Keratinocyte (primary cell): ENCODE data around the gene GRIA4. TPM values are rescaled to one million over a fixed set of nuclear protein-coding genes. Genes with fewer than 3 reads are reported as not detected.

Experiments used
- DNase-seq: peaks from one replicate; pipeline ENCODE4 v3.0.0-alpha.2; 2011; ENCODE audit warnings: low read depth, missing footprints, low spot score
- FAIRE-seq: peaks from 2 replicates; lab custom pipeline; 2011; peaks lifted over from hg19 to GRCh38; lab: Jason Lieb, UNC
- H2AFZ ChIP-seq: 2 replicates; pipeline ENCODE4 v1.6.0; 2012; ENCODE audit warnings: low read length, control low read depth, inconsistent platforms; ENCODE audit not compliant: control insufficient read depth
- H3K27ac ChIP-seq: 2 replicates; pipeline ENCODE4 v1.5.1; 2011; ENCODE audit warnings: low read length; ENCODE audit not compliant: control insufficient read depth, insufficient read depth
- H3K27me3 ChIP-seq: 3 replicates; pipeline ENCODE4 v1.6.0; 2011; ENCODE audit warnings: low read length; ENCODE audit not compliant: control insufficient read depth, insufficient read depth; ENCODE audit errors: extremely low read depth
- H3K36me3 ChIP-seq, 2 experiments: 2 replicates in 1 of 2; 3 replicates in 1 of 2; pipeline ENCODE4 v1.5.1; 2011; ENCODE audit warnings: low read length in 2 of 2, mild to moderate bottlenecking in 1 of 2; ENCODE audit not compliant: control insufficient read depth in 2 of 2, insufficient read depth in 2 of 2; ENCODE audit errors: extremely low read depth in 1 of 2
- H3K4me1 ChIP-seq: 3 replicates; pipeline ENCODE4 v1.5.1; 2011; ENCODE audit warnings: low read length; ENCODE audit not compliant: control insufficient read depth, insufficient read depth; ENCODE audit errors: extremely low read depth
- H3K4me2 ChIP-seq: 3 replicates; pipeline ENCODE4 v1.6.0; 2011; ENCODE audit warnings: low read depth, low read length; ENCODE audit not compliant: control insufficient read depth, insufficient read depth; ENCODE audit errors: extremely low read depth
- H3K4me3 ChIP-seq, 3 experiments: fragments of 200-600 bp in 1 of 3; sonication (generic) in 1 of 3; 2 replicates in 2 of 3; 3 replicates in 1 of 3; pipeline ENCODE4 v1.5.1; 2011 to 2016; ENCODE audit warnings: low read length in 3 of 3, mild to moderate bottlenecking in 3 of 3, control low read depth in 2 of 3, inconsistent platforms in 1 of 3, low read depth in 1 of 3, mixed read lengths in 1 of 3, mixed run types in 1 of 3, moderate library complexity in 1 of 3; ENCODE audit not compliant: control insufficient read depth in 2 of 3, insufficient read depth in 2 of 3; ENCODE audit errors: extremely low read depth in 1 of 3
- H3K79me2 ChIP-seq: 2 replicates; pipeline ENCODE4 v1.6.0; 2012; ENCODE audit warnings: low read length; ENCODE audit not compliant: control insufficient read depth, insufficient read depth
- H3K9ac ChIP-seq: 3 replicates; pipeline ENCODE4 v1.6.0; 2011; ENCODE audit warnings: low read length; ENCODE audit not compliant: control insufficient read depth, insufficient read depth; ENCODE audit errors: extremely low read depth
- H3K9me1 ChIP-seq: 3 replicates; pipeline ENCODE4 v1.6.0; 2011; ENCODE audit warnings: low read length; ENCODE audit not compliant: control insufficient read depth, insufficient read depth; ENCODE audit errors: extremely low read depth
- H3K9me3 ChIP-seq: 2 replicates; pipeline ENCODE4 v1.5.1; 2012; ENCODE audit warnings: low read depth, low read length; ENCODE audit not compliant: control insufficient read depth
- H4K20me1 ChIP-seq: 3 replicates; pipeline ENCODE4 v1.6.0; 2011; ENCODE audit warnings: low read length; ENCODE audit not compliant: control insufficient read depth, insufficient read depth; ENCODE audit errors: extremely low read depth
- CTCF ChIP-seq, 3 experiments: IDR thresholded peaks in 1 of 3; conservative IDR thresholded peaks in 1 of 3; optimal IDR thresholded peaks in 1 of 3; 2 replicates in 2 of 3; 3 replicates in 1 of 3; pipeline versions ENCODE3 to v1.5.1; 2011; ENCODE audit warnings: low read length in 3 of 3, mild to moderate bottlenecking in 3 of 3, moderate library complexity in 2 of 3, control low read depth in 1 of 3, inconsistent platforms in 1 of 3; ENCODE audit not compliant: insufficient read depth in 2 of 3; ENCODE audit errors: extremely low read depth in 1 of 3
- EZH2 ChIP-seq: IDR thresholded peaks from one replicate; pipeline ENCODE4 v1.6.1; 2012; ENCODE audit warnings: inconsistent platforms, mild to moderate bottlenecking, low read length, moderate library complexity
- dilution Hi-C: fragments of 300-500 bp; cut with MboI; formaldehyde crosslinking; loops from one replicate; pipeline ENCODE4 v1.7.0; 2020; ENCODE audit warnings: low sequenced_read_pairs; ENCODE audit not compliant: extremely low pct_ligation_motif_present
- polyA plus RNA-seq, 5 experiments: library from polyadenylated mRNA; depleted of rRNA in 3 of 5; stranded (reverse) in 3 of 5; stranded (forward) in 1 of 5; unstranded in 1 of 5; fragments of >200 nt; gene quantifications; 1 replicate in 1 of 5; 2 replicates in 3 of 5; 3 replicates in 1 of 5; pipeline versions ENCODE4 v1.2.1 to v1.2.3, GENCODE V29; 2011 to 2012; ENCODE audit warnings: missing spikeins in 2 of 5, low read depth in 1 of 5, low replicate concordance in 1 of 5

GRIA4 gene
- polyA plus RNA-seq, 1 donor (not counting 4 experiments of a cell fraction or from before 2014, with no cell fraction given), result not detected

DNA sequence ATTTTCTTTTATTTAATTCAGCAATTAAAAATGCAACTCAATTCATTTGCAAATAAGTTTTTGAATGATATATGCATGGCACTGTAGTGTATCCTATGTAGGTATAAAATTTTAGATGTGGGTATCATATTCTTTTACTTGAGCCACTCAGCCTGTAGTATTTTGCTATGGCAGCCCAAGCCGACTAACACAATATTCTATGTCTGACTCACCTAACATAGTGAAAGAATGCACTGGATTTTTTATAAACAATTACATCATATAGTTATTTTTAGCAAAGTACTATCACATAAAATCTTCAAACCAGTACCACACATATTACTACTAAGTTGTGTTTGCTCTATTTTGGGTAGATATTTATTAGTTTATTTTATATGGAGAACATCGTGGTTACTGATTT is 21.9 kb upstream of the GRIA4 start:
- no peaks in the 10 kb centered on the region for H3K79me2 ChIP-seq
- H3K27me3 ChIP-seq, result no peaks in the 10 kb centered on the region
- H3K9ac ChIP-seq, result no peak overlapping the region
- H2AFZ ChIP-seq, result no peak overlapping the region
- H3K9me1 ChIP-seq, result no peaks in the 10 kb centered on the region
- H3K36me3 ChIP-seq, result no peaks in the 10 kb centered on the region
- FAIRE-seq (no peak), DNase-seq (no peak)
- H4K20me1 ChIP-seq, result no peaks in the 10 kb centered on the region
- dilution Hi-C loops, result no loop called here
- H3K4me3 ChIP-seq, result no peak overlapping the region
- no peaks in the 10 kb centered on the region for H3K4me1 ChIP-seq
- TF ChIP-seq EZH2 (no peak), CTCF (optimal IDR thresholded peaks at IDR 0.05 in 1 of 3, IDR thresholded peaks at IDR 0.05 in 1 of 3, conservative IDR thresholded peaks at IDR 0.05 in 1 of 3; ENCODE audit: extremely low read depth in 1 of 3, insufficient read depth in 2 of 3, low read length in 3 of 3) (no peak)
- no peak overlapping the region for H3K27ac ChIP-seq
- no peak overlapping the region for H3K4me2 ChIP-seq
- H3K9me3 ChIP-seq, result no peaks in the 10 kb centered on the region

- Histone ChIP-seq H3K4me1 (no peaks in the 10 kb centered on the region), H3K79me2 (no peaks in the 10 kb centered on the region), H3K4me2 (no peak overlapping the region), H3K9ac (no peak overlapping the region), H2AFZ (no peak overlapping the region), H3K9me3 (no peaks in the 10 kb centered on the region), H4K20me1 (no peaks in the 10 kb centered on the region), H3K27ac (no peak overlapping the region), H3K9me1 (no peaks in the 10 kb centered on the region), H3K27me3 (no peaks in the 10 kb centered on the region), H3K36me3 (no peaks in the 10 kb centered on the region), H3K4me3 (no peak overlapping the region)
- no peak for TF ChIP-seq EZH2
- no peak for TF ChIP-seq CTCF (optimal IDR thresholded peaks at IDR 0.05 in 1 of 3, IDR thresholded peaks at IDR 0.05 in 1 of 3, conservative IDR thresholded peaks at IDR 0.05 in 1 of 3; ENCODE audit: extremely low read depth in 1 of 3, insufficient read depth in 2 of 3, low read length in 3 of 3)
- DNase-seq (no peak), FAIRE-seq (no peak)
- dilution Hi-C loops, result no loop called here
Measured at GRCh38 chr11:105589346-105589745, 20.5 kb upstream of the GRIA4 start.
